SKM-1 treated with dmso at 0.1 percent for 144 hours (cell line): Measurements from ENCODE around the gene ALG12.

Experiments used
- DNase-seq: peaks from one replicate; lab custom pipeline; 2025; ENCODE audit not compliant: unreplicated experiment; lab: John Stamatoyannopoulos, UW

ALG12 gene

DNA sequence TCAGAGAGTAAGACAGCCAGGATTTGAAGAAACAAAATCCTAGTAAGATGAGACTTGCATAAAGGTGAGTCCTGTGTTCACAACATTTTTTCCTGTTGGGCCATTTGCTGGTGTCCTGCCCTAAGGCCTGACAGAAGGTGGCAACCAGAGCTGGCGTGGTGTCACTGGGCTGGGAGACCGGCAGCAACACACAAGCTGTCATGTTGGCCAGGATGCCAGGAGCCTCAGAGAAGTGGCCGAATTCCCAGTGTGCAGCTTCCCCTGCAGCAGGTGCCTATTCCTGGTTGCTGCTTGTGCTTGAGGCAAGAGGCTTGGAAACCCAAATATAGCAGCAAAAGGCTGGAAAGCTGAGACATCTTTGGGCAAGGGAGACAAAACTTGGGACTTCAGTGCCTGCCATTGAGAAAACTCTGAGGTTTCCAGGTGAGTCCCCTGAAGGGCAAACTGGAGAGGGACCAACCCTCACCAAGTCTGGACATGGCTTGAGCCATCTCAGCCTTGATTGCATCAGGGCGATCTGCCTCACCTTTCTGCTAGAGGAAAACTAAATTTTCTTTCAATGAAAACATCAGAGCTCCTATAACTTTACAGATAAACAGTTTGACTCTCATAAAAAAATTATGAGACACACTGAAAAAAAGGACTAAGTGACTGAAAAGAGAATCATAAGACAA lies 25.9 kb downstream of the ALG12 start:
- DNase-seq = no peak

DNA sequence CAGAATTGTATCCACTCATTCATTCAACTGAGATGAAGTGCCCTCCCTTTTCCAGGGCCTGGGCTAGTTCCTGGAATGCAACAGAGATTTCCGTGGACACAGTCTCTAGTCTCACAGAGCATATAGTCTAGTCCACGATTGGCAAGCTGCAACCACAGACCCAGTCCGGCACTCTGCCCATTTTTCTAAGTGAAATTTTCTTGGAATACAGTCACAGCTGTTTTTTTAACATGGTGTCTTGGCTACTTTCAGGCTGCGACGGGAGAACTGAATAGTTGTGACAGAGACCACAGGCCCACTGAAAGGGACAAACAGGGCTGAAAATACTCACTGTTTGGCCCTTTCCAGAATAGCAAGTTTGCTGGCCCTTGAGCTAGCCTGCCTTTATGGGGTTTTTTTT lies 29.2 kb downstream of the ALG12 start:
- DNase-seq = no peak

DNA sequence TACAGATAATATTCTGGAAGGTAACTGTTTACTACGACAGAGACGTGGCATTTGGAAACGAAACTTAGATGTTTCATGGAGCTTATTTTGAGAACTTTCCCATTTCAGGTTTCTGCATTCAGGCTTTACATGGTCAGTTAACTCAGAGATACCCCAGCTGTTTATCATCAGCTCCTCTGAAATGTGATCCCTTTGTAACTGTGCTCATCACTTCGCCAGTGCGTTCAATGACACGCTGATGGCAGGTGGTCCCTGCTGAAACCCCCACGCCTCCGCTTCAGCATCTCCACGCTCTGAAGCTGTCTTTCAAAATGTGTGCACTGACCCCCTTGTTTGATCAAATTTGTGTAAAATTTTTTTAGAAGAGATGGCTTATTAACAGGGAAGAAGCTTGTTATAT lies 30.5 kb downstream of the ALG12 start:
- DNase-seq = no peak

DNA sequence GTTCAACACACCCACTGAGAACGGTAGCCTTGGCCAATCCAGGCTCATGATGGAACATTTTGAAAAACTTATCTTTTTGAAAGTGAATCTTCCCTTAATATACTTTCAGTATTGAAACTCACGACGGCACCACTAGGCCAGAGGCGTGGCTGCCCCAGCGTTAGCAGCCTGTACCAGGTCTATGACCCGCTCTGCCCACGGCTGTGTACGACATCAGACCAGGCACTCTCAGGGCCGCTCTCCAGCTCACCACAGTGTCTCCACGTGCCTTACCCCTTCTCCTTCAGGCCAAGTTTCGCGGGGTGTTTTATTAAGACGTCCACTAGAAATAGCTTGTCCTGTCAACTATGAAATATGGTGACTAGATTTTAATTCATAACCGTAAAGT lies 31.2 kb downstream of the ALG12 start:
- DNase-seq = no peak

DNA sequence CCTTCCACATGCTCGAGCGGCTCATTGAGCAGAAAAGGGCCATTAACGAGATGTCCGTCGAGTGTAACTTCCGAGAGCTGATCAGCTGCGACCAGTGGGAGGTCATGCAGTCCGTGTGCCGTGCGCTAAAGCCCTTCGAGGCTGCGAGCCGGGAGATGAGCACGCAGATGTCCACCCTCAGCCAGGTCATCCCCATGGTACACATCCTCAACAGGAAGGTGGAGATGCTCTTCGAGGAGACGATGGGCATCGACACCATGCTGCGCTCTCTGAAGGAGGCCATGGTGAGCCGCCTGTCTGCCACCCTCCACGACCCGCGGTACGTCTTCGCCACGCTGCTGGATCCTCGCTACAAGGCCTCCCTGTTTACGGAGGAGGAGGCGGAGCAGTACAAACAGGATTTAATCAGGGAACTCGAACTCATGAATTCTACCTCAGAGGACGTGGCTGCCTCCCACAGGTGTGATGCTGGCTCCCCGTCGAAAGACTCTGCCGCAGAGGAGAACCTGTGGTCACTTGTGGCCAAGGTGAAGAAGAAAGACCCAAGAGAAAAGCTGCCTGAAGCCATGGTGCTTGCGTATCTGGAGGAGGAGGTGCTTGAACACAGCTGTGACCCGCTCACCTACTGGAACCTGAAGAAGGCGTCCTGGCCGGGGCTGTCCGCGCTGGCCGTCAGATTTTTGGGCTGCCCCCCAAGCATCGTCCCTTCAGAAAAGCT lies 31.7 kb downstream of the ALG12 start:
- no peak for DNase-seq

DNA sequence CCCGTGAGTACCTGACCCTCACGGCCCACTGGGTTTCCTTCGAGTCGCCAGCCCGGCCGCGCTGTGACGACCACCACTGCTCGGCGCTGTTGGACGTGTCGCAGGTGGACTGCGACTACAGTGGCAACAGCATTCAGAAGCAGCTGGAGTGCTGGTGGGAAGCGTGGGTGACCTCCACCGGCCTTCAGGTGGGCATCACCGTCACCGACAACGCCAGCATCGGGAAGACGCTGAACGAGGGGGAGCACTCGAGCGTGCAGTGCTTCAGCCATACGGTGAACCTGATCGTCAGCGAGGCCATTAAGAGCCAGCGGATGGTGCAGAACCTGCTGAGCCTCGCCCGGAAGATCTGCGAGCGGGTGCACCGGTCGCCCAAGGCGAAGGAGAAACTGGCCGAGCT lies 32.4 kb downstream of the ALG12 start:
- DNase-seq = no peak

DNA sequence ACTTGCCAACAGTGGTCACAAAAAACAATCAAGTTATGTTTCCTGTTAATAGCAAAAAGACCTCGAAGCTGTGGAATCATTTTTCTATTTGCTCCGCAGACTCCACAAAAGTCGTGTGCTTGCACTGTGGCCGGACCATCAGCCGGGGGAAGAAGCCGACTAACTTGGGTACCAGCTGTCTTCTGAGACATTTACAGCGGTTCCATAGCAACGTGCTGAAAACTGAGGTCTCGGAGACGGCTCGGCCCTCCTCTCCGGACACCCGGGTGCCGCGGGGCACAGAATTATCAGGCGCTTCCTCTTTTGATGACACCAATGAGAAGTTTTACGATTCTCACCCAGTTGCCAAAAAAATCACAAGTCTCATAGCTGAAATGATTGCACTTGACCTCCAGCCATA lies 33.0 kb downstream of the ALG12 start:
- no peak for DNase-seq

DNA sequence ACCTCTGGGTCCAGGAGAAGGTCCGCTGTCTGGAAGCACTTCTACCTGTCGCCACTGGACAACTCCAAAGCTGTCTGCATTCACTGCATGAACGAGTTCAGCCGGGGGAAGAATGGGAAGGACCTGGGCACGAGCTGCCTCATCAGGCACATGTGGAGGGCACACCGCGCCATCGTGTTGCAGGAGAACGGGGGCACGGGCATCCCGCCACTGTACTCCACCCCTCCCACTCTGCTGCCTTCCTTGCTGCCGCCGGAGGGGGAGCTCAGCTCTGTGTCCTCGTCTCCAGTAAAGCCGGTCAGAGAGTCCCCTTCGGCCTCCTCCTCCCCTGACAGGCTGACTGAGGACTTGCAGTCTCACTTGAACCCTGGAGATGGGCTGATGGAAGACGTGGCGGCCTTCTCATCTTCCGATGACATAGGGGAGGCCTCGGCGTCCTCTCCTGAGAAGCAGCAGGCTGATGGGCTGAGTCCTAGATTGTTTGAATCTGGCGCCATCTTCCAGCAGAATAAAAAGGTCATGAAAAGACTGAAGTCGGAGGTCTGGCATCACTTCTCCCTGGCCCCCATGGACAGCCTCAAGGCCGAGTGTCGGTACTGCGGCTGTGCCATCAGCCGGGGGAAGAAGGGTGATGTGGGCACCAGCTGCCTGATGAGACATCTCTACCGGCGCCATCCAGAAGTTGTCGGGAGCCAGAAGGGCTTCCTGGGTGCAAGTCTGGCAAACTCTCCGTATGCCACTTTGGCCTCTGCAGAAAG lies 33.6 kb downstream of the ALG12 start:
- DNase-seq = no peak

DNA sequence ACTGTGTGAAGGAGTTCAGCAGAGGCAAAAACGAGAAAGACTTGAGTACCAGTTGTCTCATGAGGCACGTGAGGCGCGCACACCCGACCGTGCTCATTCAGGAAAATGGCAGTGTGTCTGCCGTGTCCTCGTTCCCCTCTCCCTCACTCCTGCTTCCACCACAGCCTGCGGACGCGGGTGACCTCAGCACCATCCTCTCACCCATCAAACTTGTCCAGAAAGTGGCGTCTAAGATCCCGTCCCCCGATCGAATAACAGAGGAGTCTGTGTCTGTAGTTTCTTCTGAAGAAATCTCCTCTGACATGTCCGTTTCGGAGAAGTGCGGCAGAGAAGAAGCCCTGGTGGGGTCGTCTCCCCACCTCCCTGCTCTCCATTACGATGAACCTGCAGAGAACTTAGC lies 34.2 kb downstream of the ALG12 start:
- DNase-seq = no peak

DNA sequence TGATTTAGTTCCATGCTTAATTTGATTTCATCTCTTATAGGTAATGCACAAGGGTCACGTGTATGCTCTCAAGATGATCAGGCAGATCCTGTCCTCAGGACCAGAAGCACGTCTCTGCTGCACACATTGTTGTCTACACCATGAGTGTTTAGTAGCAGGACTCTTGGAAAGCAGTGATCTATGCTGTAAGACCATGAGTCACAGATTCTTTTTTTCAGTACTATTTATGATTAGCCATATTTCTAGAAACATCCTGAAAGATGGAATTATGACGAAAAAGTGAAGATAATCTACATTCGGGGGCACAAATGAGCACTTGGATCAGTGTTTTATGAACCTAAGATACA lies 35.0 kb downstream of the ALG12 start:
- DNase-seq = no peak

DNA sequence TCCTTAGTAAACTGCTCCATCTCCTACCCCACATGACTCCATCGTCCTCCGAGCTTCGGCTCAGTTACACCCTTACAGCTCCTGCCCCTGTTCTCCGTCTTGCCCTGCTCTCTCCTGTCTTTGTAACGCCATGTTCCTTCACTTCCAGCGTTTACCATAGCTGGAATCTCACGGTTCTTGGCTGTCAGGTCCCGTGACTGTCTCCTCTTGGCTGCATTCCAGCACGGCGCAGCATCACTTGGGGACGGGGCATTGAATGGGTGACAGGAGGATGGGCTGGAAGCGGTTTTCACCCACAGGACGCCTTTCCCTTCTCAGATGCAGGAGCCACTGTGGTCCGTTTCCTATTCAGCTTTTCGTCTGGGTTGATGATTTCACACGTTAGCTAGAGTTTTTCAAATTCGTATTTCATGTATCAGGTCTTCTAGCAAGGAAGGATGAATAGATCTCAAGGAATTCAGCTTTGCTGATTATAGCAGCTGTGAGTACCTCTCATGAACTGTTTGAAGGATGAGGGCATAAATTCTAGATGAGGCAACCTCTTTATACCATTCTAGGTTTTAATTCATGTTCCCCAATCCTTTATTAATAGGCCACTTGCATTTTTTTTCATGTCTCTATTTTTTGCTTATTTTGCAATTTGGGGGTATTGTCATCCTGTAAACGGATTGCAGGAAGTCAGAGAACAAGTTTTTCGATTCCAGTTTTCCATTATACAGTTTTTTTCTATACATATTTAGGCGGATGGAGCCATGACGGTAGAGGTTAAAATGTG lies 35.5 kb downstream of the ALG12 start:
- no peak for DNase-seq

DNA sequence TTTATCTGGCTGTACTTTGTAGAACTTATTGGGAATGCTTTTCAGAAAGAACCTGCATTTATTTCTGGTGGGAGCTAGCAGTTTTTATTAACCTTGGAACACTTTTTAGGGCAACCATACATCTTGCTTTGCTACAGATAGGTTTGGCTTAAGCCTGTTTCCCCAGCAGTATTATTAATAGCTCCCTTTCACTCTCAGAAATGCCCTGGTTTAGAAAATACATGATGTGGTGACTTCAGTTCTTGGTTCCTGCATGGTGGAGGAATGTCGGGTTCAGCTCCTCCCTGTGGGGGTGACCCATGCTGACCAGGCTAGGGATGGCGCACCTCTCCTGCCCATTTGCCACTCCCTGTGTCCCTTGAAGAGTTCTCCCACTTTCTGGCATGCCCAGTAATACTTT lies 36.4 kb downstream of the ALG12 start:
- DNase-seq = no peak

DNA sequence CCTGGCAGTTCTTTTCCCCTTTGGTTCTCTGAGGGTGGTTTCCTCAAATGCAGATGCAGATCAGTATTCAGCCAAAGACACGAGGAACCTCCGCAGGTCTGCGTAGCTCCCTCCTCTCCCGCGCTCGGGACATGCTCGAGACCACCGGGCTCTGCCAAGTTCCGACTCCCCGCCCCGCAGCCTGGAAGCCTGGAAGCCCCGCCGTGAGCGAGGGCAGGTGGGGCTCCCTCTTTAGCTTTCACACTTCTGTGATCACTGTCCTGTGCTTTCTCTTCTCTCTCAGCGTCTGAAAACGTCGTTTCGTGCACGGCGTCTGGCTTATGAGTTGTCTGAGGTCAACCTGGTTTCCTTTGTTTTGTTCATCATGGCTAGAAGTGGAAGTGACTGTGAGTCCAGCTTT lies 38.0 kb downstream of the ALG12 start:
- DNase-seq = no peak

DNA sequence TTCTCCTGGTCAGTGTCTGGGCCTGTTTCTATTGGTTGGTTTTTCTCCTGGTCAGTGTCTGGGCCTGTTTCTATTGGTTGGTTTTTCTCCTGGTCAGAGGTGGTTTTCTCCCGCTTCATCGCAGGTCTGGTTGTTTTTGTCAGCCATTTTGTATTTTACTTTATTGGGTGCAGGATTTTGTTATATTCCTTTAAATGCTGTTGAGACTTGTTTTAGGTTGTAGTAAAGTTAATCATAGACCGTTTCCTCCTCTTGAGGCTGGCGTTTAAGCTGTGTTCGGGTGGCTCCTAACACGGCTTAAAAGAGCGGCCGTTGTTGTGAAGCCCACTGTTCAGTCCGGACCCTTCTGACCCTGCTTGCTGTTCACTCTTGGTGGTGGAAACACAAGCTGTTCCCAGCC lies 38.4 kb downstream of the ALG12 start:
- no peak for DNase-seq

DNA sequence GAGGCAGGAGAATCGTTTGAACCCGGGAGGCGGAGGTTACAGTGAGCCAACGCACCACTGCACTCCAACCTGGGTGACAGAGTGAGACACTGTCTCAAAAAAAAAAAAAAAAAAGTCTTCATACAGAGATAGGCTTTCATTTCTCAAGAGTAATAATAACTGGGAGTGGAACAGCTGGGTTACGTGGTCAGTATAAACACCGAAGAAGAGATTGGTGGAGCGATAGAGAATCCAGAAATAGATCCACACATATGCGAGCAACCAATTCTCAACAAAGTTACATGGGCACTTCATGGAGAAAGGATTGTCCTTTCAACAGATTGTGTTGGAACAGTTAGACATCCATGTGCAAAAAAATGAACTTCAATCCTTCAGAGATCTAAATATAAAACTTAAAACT lies 40.0 kb downstream of the ALG12 start:
- no peak for DNase-seq

DNA sequence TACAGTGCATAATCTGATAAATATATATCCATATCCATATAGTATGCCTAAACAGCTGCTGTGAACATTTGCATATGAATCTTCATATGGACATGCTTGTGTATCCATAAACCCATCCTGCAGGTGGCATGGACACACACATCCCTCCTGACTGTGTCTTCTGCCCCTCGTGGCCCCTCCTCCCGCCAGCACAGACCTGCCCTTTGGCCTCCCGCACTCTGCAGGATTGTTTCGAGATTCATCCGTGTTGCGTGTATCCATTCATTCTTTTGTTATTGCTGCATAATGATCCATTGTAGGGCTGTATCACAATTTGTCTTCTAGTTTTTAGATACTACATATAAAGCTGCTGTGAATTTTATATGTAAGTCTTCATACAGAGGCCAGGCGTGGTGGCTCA lies 40.6 kb downstream of the ALG12 start:
- DNase-seq = no peak

DNA sequence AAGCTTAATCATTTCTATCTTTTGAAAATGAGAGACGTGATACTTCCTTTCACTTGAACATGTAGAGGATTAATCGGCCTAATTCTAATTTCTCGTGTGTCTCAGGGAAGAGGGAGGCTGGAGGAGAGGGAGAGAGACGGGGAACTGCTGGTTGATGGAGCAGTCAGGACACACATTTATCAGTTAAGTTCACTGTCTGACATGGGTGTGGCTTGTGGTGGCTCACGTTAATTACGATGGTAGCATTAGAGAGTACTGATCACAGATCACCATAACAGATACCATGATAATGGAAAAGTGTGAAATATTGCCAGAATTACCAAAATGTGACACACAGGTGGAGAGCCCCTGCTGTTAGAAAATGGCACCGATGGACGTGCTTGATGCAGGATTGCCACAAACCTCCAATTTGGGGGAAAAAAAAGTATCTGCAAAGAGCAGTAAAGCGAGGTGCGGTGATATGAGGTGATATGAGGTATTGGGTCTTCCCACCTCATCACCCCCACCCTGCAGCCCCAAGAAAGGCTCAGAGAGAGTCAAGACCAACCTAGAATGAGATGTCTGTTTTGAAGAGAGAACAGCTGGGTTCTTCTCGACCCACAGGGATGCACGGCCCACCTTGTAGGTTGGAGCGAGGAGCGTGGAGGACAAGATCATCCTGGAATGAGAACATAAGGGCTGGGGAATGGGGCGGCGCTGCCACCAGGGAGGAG lies 44.9 kb downstream of the ALG12 start:
- no peak for DNase-seq

DNA sequence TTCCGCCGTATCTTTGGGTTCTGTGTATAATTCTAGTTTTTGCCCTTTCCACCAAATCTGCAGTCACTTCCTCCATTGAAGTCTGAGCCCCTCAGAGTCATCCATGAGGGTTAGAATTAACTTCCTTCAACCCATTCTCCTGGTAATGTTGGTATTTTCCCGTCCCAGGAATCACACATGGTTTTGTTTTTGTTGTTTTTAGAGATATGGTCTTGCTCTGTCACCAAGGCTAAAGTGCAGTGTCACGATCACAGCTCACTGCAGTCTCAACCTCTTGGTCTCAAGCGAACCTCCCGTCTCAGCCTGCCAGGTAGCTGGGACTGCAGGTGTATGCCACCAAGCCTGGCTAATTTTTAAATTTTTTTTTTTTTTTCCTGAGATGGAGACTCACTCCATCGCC lies 45.9 kb downstream of the ALG12 start:
- DNase-seq = no peak

DNA sequence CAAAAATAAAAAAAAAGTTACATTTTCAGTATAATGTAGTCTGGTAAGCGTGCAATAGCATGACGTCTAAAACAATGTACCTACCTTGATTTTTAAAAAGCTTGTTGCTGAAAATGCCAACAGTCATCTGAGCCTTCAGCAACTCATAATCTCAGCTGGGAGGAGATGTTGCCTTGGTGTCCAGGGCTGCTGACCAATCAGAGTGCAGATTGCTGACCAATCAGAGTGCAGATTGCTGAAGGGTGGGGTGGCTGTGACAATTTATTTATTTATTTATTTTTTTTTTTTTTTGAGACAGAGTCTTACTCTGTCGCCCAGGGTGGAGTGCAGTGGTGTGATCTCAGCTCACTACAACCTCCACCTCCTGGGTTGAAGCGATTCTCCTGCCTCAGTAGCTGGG lies 46.8 kb downstream of the ALG12 start:
- DNase-seq = no peak

DNA sequence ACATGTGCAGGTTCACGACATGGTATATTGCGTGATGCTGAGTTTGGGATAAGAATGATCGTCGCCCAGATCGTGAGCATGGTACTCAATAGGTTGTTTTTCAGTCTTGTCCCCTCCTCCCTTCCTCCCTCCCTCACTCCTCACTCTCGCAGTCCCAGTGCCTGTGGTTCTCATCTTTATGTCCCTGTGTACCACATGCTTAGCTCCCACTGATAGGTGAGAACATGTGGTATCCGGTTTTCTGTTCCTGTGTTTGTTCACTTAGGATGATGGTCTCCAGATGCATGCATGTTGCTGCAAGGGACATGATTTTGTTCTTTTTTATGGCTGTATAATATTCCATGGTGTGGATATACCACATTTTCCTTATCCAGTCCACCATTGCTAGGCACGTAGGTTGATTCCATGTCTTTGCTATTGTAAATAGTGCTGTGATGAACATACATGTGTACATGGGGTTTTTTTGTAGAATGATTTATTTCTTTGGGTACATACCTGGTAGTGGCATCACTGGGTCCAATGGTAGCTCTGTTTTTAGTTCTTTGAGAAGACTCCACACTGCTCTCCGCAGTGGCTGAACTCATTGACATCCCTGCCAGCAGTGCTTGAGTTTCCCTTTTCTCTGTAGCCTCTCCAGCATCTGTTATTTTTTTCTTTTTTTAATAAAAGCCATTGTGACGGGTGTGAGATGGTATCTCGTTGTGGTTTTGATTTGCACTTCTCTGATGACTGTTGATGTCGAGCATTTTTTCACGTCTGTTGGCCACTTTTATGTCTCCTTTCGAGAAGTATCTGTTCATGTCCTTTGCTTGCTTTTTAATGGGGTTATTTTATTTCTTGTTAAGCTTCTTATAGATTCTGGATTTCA lies 48.2 kb downstream of the ALG12 start:
- DNase-seq = no peak
